Right cardiac atrium (tissue), 5 donors: ENCODE measurements around the gene RNF222. TPM values are rescaled to one million over a fixed set of nuclear protein-coding genes. Genes with fewer than 3 reads are reported as not detected.

Source experiments
- ATAC-seq, 2 donors: fragments of 200-7000 bp; cut with Tn5 transposase; one replicate each; pipeline versions ENCODE4 v1.8.0 to v1.9.1; 2020; ENCODE audit warnings: moderate library complexity in 2 of 2, mild to moderate bottlenecking in 1 of 2
- DNase-seq, 3 donors: peaks; one replicate each; pipeline ENCODE4 v3.0.0-alpha.2; 2020
- H3K27ac ChIP-seq: one replicate; pipeline ENCODE4 v1.5.1; 2013; ENCODE audit warnings: mild to moderate bottlenecking, low read length, control low read depth, moderate library complexity
- H3K27me3 ChIP-seq: one replicate; pipeline ENCODE4 v1.6.1; 2013; ENCODE audit not compliant: control insufficient read depth, insufficient read depth
- H3K4me1 ChIP-seq: one replicate; pipeline ENCODE4 v1.6.1; 2013; ENCODE audit warnings: low read length; ENCODE audit not compliant: control insufficient read depth, insufficient read depth
- H3K4me3 ChIP-seq: one replicate; pipeline ENCODE4 v1.5.1; 2013; ENCODE audit warnings: low read length, control low read depth
- H3K9me3 ChIP-seq: one replicate; pipeline ENCODE4 v1.6.1; 2013; ENCODE audit warnings: low read length; ENCODE audit not compliant: control insufficient read depth
- WGBS: extraction: QIAGEN DNeasy Blood & Tissue Kit; methylation state at CpG from one replicate; pipeline ENCODE4 v1.1.7; 2013; 5-methylcytosine and 5-hydroxymethylcytosine counted together
- intact Hi-C, 4 donors: fragments of 100-400 bp; cut with DNase I; formaldehyde crosslinking; loops; one replicate each; pipeline versions ENCODE4 v1.11.0 to v1.14.0; 2022 to 2023
- long read RNA-seq, 4 donors: library from polyadenylated mRNA; unstranded; transcript quantifications; one replicate each; pipeline ENCODE4 v2.0.0, GENCODE V29; 2020 to 2021
- polyA plus RNA-seq: library from polyadenylated mRNA; stranded (reverse); fragments of 200-250 nt; gene quantifications from one replicate; pipeline ENCODE4 v1.2.3, GENCODE V29; 2013
- total RNA-seq, 4 donors: library from RNA; stranded (reverse); fragmentation: NEBNext Ultra II Directional; extraction: Animal tissue kit (Norgen Biotek cat#: 25700); gene quantifications; one replicate each; pipeline ENCODE4 v1.2.1, GENCODE V29; 2021
- donor health status: healthy with polysubstance abuse.
- donor health status: DM: no; HTN: yes; CAD: no.
- donor health status: DM: no; HTN: no; CAD: no.
- donor health status: DM: no; HTN: yes; CAD: no; lungs with severe emphysema.
- donor health status: DM: yes; HTN: yes; CAD: no.

RNF222 gene
- not detected for total RNA-seq
- polyA plus RNA-seq = not detected
- long read RNA-seq, donor 1, partial matches to known transcripts = 0 of 1 reads
- long read RNA-seq, donor 1, other reads (novel, unspliced or antisense) = 0 of 1 reads
- long read RNA-seq, donor 2 = 0 reads
- long read RNA-seq, donor 3 = 0 reads
- long read RNA-seq, donor 4 = 0 reads

DNA sequence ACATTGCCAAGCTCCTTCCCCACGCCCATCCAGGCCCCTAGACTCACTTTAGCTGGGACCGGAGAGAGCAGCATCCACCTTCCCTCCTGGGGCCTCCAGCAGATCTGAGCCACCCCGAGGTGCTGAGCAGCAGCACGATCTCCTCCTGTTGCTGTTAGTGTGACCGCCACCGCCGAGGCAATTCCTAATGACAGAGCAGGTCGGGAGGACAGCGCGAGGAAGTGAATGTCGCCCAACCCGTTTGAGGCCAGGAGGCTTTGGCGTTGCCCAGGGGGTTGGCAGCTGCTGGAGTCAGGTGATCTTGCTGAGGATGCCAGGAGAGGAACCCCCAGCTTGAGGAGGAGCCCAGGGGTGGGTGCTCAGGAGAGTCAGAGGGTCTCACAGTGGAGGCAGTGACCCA is at the start of gene RNF222:
RNF222 (minus strand) TSS at position 192 of the 400 bp plus-strand sequence. CDS start 4,366 bp downstream, outside the sequence.
- H3K4me1 ChIP-seq = no peaks in the 10 kb centered on the region
- no peak within 1 kb of the TSS for H3K4me3 ChIP-seq
- H3K27ac ChIP-seq = no peak within 1 kb of the TSS
- no peak for DNase-seq
- no peaks in the 10 kb centered on the region for H3K9me3 ChIP-seq
- H3K27me3 ChIP-seq = no peaks in the 10 kb centered on the region
- ATAC-seq = no peak
- WGBS = 54% methylated on average over 13 of the region's 13 CpGs
- intact Hi-C loops = no loop called here

GRCh38 chr17:8445536-8445935 is 47.9 kb upstream of the RNF222 start:
- no peak overlapping the region for H3K4me3 ChIP-seq
- H3K4me1 ChIP-seq = no peaks in the 10 kb centered on the region
- WGBS = 48% methylated on average over 4 of the region's 4 CpGs
- ATAC-seq (no peak), DNase-seq (no peak)
- no peaks in the 10 kb centered on the region for H3K27me3 ChIP-seq
- no peak overlapping the region for H3K27ac ChIP-seq
- H3K9me3 ChIP-seq = no peaks in the 10 kb centered on the region
- intact Hi-C loops = no loop called here

DNA sequence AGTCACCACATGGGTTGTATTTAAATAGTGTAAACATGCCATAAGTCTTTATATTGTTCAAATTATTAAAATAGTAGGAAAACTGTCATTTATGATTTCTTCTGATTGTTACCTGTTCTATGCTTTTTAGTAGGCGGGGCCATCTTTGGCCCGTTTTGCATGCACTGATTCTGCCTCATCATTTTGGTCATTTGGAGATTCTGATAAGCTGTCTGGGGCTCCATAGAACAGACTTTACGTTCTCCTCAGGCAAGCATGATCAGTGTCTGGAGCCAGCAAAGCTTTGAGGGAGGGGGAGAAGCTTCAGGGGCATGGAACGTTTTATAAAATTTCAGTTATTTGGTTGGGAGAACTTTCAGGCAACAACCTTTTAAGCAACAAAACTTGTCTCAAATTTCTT is 46.9 kb upstream of the RNF222 start:
- no peak overlapping the region for H3K4me3 ChIP-seq
- 59% methylated on average over 4 of the region's 4 CpGs for WGBS
- DNase-seq (no peak), ATAC-seq (no peak)
- no peak overlapping the region for H3K27ac ChIP-seq
- intact Hi-C loops = no loop called here
- H3K9me3 ChIP-seq = no peaks in the 10 kb centered on the region
- no peaks in the 10 kb centered on the region for H3K27me3 ChIP-seq
- H3K4me1 ChIP-seq = no peaks in the 10 kb centered on the region

GRCh38 chr17:8443756-8444155 is 46.1 kb upstream of the RNF222 start:
- no peaks in the 10 kb centered on the region for H3K9me3 ChIP-seq
- no peak overlapping the region for H3K27ac ChIP-seq
- 73% methylated on average over 7 of the region's 7 CpGs for WGBS
- DNase-seq (no peak), ATAC-seq (no peak)
- intact Hi-C loops = no loop called here
- no peaks in the 10 kb centered on the region for H3K27me3 ChIP-seq
- H3K4me1 ChIP-seq = no peaks in the 10 kb centered on the region
- no peak overlapping the region for H3K4me3 ChIP-seq

GRCh38 chr17:8442310-8442709 is 44.7 kb upstream of the RNF222 start:
- DNase-seq (no peak), ATAC-seq (no peak)
- H3K27me3 ChIP-seq = no peaks in the 10 kb centered on the region
- intact Hi-C loops = no loop called here
- H3K4me1 ChIP-seq = no peaks in the 10 kb centered on the region
- H3K4me3 ChIP-seq = no peak overlapping the region
- WGBS = 97% methylated on average over 2 of the region's 2 CpGs
- no peak overlapping the region for H3K27ac ChIP-seq
- no peaks in the 10 kb centered on the region for H3K9me3 ChIP-seq

DNA sequence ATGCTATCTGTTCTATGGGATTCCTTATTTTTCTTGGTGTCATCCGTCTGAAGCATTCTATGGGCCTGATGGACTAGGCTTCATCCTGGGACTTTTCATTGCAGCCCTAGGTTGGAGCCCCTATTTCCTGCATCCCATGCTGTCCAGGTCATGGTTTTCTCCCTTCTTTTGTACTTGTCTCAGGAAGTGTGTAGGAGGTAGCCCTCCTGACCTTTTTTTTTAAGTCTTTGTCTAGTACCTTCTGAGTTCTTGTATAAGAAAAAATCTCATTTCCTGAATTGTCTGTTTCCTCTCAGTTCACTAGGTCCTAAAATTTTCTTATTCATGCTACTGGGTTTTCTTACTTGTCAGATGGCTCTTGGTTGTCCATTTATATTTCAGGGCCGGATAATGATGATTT is 44.1 kb upstream of the RNF222 start:
- ATAC-seq (no peak), DNase-seq (no peak)
- intact Hi-C loops = no loop called here
- WGBS = 68% methylated on average over 2 of the region's 2 CpGs
- H3K27me3 ChIP-seq = no peaks in the 10 kb centered on the region
- no peaks in the 10 kb centered on the region for H3K4me1 ChIP-seq
- H3K9me3 ChIP-seq = no peaks in the 10 kb centered on the region
- no peak overlapping the region for H3K27ac ChIP-seq
- H3K4me3 ChIP-seq = no peak overlapping the region

GRCh38 chr17:8439681-8440080 is 42.1 kb upstream of the RNF222 start:
- intact Hi-C loops = no loop called here
- H3K9me3 ChIP-seq = no peaks in the 10 kb centered on the region
- ATAC-seq = no peak
- H3K4me1 ChIP-seq = no peaks in the 10 kb centered on the region
- H3K4me3 ChIP-seq = no peak overlapping the region
- WGBS = 98% methylated on average over 3 of the region's 3 CpGs
- H3K27me3 ChIP-seq = no peaks in the 10 kb centered on the region
- DNase-seq = no peak
- no peak overlapping the region for H3K27ac ChIP-seq

GRCh38 chr17:8438441-8438840 is 40.8 kb upstream of the RNF222 start:
- Histone ChIP-seq H3K9me3 (no peaks in the 10 kb centered on the region), H3K4me1 (no peaks in the 10 kb centered on the region)

DNA sequence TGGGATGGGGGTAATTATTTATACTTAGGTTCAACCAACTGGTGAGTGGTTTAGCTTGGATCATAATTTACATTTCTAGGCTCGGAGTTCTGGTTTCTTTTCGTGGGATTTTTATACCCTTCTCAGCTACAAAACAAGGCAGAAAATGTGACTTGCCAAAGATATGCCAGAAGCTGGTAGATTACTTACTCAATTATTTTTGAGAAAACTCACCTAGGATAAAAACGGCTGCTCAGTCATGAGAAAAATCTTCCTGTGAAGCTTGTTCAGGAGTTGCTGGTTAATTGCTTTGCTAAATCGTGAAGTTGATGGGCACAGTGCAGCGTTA is 39.2 kb upstream of the RNF222 start:
- Histone ChIP-seq H3K4me1 (no peaks in the 10 kb centered on the region), H3K9me3 (no peaks in the 10 kb centered on the region), H3K27ac (peak overlapping the region; percentile 88), H3K4me3 (peak overlapping the region; percentile 67), H3K27me3 (no peaks in the 10 kb centered on the region)
- 7% methylated on average over 5 of the region's 5 CpGs for WGBS
- intact Hi-C loops = no loop called here
- no peak for DNase-seq
- ATAC-seq = no peak

More at GRCh38 chr17:8438441-8438840, 40.8 kb upstream of the RNF222 start:
- Histone ChIP-seq H3K4me3 (no peak overlapping the region), H3K27ac (no peak overlapping the region), H3K27me3 (no peaks in the 10 kb centered on the region)
- no peak for DNase-seq
- WGBS = 80% methylated on average over 5 of the region's 5 CpGs
- no peak for ATAC-seq
- intact Hi-C loops = no loop called here

- under 1% methylated on average over 43 of the region's 43 CpGs for WGBS
These were observed 38.7 kb upstream of the RNF222 start for GRCh38 chr17:8436169-8436843.

DNA sequence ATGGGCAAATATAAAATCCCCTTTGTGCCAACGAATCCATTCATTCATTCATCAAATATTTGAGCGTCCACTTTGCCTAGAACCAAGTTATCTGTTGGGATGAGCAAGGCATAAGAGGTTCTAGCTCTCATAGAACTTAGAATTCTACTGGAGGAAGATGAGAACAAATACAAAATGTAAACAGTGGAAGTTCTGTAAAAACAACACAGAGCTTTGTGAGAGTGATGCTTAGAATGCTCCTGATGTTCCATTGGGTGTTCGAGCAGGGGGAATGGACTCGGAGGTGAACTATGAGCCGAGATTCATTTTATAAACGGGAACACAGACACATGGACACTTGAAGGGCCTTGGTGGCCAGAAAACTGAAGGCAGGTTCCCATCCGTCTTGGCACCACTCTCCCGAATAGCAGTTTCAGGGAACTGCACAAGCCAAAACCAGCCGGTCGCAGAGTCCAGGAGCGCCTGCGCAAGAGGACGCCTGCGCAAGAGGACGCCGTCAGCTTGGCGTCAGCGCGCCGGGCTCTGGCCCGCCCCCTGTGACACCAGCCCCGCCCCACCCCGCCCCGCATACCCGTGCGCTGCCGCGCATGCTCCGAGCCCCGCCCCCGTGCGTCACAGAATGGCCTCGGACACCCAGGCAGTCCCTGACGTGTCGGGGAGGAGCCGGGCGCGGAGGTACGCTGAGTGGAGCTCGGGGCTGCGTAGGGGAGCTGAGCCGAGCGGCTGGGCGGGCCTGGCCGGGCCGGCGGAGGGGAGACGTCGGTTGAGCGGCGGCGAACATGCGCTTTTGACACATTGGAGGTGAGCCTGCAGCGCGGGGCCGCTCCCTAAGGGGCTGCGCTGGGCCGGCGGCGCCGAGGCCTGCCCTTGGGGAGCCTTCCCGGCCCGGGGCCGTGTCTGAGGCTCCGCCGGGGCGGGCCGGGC is 37.9 kb upstream of the RNF222 start, which contains the start of gene NDEL1:
NDEL1 (plus strand) TSS at position 640 of the 924 bp plus-strand sequence. CDS start 8,388 bp downstream, outside the sequence.
- peak within 1 kb of the TSS; percentile 96 for H3K27ac ChIP-seq
- peak; percentile 97 to 98 for ATAC-seq
- intact Hi-C loops = no loop called here
- 3% methylated on average over 68 of the region's 68 CpGs for WGBS
- no peaks in the 10 kb centered on the region for H3K27me3 ChIP-seq
- H3K4me1 ChIP-seq = no peaks in the 10 kb centered on the region
- no peaks in the 10 kb centered on the region for H3K9me3 ChIP-seq
- H3K4me3 ChIP-seq = peak within 1 kb of the TSS; percentile 67
- peak; percentile 100 for DNase-seq

More at GRCh38 chr17:8436169-8436843, 38.7 kb upstream of the RNF222 start:
- Histone ChIP-seq H3K27ac (peak overlapping the region; percentile 88), H3K4me3 (peak overlapping the region; percentile 67), H3K9me3 (no peaks in the 10 kb centered on the region), H3K27me3 (no peaks in the 10 kb centered on the region), H3K4me1 (no peaks in the 10 kb centered on the region)
- intact Hi-C loops = no loop called here
- ATAC-seq (peak; percentile 77 to 78), DNase-seq (peak; percentile 73 to 88 (median 87))
